Muscle of back (tissue), 11 donors: Measurements from ENCODE around the gene TMC3. TPM values are rescaled to one million over a fixed set of nuclear protein-coding genes. Genes with fewer than 3 reads are reported as not detected.
A peak's percentile ranks its signal among the peaks of the same experiment; 100 is the strongest.

Experiments
- DNase-seq, 3 donors: peaks; one replicate each; pipeline versions ENCODE4 v3.0.0 to v3.0.0-alpha.2; 2013
- polyA plus RNA-seq, 10 donors: library from polyadenylated mRNA; unstranded; fragments of 120-200 nt; gene quantifications; one replicate each; pipeline ENCODE4 v1.2.1, GENCODE V29; 2013; ENCODE audit not compliant: insufficient read length in 10 of 10

The TMC3 gene
- polyA plus RNA-seq, 10 donors = 0.04 to 0.17 (median 0.07) TPM; not detected in 1

DNA sequence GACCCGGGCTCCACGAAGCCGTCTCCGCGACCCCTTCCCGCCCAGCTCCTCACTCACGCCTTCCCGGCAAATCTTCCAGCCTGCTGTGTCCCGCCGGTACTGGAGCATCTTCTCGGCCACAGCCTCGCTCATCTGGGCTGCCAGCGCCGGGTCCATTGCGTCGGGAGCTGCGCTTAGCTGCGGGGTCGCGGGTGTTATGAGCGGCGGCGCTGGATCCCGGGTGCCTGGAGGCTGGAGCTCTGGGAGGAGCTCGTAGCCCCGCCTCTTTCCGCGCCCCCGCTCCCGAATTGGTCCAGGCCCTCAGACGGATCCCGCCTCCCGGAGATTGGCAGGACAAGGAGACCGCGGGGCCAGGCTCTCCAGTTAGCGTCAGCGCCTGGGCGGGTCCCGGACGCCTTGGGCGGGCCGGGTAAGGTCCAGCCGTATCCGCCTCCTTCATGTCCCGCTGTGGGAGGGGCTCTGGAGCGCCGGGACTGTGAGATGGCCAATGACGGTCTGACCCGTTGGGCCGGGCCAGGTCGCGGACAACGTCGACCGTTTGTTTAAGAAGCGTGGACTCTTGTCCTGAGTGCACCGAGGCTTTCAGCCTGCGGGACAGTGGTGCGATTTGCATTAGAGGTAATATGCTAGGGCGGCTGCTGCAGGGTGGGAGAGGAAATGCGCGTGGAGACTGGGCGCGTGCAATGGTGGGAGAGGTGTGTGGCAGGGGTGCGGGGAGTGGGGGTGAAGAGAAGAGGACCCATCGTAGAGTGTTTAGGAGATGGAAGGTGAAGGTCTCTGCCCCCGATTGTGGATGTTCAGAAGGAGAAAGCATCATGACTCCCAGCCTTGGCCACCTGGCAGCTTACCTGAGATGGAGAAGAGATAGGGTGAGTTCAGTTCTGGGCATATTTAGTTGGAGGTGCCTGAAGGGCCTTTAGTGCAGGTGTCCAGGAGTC, 49.8 kb downstream of the TMC3 start, which contains the start of gene STARD5:
Gene STARD5 (minus strand): TSS at position 198 of the 938 bp plus-strand sequence. CDS start 42 bp downstream, at position 156.
- DNase-seq = peak; percentile 97 to 99 (median 98)

DNA sequence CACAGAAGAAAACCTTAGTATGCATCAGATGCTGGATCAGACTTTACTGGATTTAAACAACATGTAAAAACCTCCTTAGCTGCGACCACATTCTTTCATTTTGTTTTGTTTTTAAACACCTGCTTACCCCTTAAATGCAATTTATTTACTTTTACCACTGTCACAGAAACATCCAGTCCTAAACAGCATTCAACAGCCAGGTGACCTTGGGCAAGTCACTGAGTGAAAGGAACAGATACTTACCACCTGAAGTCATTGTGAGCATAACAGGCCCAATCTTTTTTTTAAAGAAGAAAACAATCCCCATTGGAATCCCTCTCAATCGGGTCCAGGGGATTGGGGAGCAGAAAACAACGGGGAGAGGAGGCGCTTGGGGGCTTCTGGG, 50.5 kb downstream of the TMC3 start:
- DNase-seq = no peak

DNA sequence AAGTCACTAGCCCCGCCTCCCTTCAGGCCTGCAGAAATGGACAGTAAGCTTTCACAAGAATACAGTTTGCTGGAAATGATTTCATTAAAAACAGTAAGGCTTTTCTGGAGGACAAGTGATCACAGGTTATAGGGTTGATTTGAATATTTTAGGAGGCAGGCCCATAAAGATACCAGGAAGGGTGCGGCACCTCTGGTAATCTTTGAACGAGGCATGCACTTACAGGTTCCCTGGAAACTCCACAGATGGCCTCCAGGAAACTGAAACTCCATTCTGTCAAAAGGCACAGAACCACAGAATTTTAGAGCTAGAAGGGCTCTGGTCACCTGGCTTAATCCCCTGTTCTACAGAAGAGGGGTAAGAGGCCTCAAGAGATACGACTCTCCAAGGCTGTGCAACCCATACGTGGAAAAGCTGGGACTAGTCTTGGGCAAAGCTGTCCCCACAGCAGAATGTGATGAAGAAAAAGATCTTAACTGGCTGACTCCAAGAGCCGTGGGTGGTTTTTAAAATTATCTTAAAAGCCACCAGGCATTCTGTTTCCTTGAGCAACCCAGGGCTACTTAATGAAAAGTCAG, 51.2 kb downstream of the TMC3 start:
- no peak for DNase-seq

DNA sequence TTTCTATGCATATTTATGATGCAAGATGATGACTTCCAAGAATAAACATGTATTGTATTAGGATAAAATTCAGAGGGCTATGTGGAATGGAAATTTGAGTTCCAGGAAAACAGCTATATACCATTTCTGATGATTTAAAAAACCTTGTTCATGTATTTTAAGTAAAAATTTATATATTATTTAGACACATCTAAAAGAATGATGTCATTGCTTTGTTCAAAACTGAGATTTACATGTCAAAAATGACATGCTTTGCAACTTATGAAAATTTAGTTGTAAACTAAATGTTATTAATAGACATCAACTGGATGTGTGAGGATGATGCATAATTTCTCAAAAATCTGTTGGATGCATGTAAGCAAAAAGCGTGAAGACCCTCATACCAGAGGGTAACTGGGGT, 52.3 kb downstream of the TMC3 start:
- DNase-seq = no peak

DNA sequence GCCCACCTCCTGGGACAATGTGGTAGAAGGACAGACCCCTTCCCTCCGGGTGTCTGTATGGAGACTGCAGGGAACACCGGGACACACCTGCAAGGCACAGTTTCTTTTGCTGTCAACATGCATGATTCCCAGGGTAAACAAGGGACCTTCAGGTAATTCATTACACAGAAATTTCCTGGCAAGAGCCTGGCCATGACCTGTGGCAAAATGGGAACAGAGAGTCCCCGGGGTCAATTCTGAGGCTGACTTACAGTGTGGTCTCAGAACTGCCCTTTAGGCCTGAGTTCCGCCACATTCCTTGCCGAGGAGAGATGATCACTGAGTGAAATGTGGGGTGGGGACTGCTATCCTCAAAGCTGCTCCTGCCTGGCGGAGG, 56.4 kb downstream of the TMC3 start:
- DNase-seq = no peak

DNA sequence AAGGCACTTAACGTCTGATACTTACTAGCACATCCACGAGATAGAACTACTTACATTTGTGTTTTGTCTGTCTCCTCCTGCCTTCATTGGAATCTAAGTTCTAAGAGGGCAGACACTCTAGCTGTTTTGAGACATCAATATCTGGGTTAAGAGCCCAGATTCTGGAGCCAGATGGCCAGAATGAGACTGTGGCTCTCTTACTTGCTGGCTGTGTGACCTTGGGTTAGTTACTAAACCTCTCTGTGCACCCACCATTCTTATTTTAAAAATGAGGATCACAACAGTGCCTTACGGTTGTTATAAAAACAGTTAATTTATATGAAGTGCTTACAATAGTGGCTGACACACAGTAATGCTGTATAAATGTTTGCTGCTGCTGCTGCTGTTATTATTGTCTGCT, 57.7 kb downstream of the TMC3 start:
- DNase-seq = no peak

DNA sequence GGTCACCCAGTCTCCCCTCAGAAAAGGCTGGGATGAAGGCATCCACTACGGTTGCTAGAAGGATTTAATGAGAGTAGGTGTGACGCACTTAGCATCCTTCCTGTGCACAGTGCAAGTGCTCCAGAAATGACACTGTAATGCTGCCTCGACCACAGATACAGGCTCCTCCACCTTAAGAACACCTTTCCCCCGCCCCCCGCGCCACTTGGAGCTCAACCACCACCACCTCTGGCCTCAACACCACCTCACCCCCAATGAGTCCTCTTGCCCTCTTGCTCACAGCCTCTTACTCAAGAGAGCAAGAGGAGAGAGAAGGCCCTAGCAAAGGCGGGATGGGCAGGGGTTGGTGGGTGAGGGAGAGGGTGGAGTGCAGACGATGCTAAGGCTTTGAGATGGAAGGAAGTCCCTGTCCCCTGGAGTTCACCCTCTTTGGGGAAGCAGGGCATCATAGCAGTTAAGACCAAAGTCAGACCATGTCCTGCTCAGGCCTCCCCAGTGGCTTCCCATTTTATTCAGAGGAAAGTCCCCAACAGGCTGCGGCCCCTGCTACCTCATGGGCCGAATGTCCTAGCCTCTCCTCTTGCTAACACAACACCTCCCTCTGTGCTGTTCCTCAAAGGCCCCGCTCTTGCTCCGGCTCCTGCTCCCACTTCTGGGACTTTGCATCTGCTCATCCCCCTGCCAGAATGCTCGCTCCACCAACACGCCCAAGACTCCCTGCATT, 58.4 kb downstream of the TMC3 start:
- DNase-seq = no peak

DNA sequence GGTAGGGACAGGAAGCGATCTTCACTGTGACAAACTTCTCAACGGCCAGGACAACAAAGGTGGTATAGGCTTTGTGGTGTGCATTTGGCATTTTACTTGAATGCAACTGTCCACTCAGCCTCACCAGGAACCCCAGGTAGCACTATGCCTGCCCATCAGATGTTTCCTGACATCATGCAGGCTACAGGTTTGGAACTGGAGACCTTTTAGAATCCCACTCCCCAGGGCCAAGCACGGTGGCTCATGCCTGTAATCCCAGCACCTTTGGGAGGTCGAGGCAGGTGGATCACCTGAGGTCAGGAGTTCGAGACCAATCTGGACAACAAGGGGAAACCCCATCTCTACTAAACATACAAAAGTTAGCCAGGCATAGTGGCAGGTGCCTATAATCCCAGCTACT, 59.6 kb downstream of the TMC3 start:
- no peak for DNase-seq

DNA sequence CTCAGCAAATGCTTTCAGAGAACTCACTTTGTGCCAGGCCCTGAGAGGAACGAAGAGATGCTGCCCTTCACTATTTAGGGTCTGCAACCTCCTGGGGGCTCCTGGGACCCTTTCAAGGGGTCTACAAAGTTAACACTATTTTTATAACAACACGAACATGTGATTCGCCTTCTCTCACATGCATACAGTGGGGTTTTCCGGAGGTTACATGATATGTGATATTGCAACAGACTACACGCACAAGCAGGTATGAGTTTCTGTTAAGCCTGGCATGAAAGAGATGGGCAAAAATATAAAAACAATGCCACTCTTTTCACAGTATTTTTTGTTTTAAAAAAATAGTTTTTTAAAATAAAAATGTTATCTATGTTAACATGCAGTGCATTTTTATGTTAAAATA, 60.3 kb downstream of the TMC3 start:
- DNase-seq = no peak

DNA sequence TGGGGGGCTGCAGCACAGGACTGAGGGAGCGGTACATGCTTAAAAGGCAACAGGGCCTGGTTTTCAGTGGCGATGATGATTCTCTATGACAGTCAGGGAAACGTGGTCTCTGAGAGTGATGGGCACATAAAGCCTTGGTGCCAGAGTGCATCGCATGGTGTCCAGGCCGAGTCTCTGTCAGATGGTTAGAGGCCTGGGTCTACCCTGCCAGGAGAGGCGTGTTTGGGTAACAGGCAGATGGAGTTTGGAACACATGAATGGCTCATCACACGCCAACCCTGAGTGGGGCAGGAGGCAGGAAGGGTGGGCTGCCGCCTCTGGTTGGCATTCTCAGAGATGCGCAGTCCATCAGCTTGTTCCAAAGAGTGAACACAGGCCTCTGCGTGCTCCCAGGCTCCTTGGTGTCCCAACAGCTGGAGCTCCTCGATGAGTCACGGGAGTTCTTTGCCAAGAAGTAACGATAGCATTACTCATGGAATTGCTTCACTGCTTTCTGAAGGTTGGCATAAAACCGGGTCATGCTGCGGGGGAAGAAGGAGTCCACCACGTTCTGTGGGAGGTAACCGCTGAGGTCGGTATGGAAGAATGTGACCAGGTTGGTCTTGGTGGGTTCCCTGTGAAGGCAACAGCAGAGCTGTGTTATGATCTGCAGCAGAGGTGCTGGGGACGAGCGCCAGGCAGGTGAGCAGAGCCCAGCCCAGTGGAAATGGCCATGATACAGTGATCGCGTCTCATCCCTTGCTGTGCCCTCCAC, 61.0 kb downstream of the TMC3 start:
- DNase-seq = peak in 2 of 3 donors; percentile 55 to 90

DNA sequence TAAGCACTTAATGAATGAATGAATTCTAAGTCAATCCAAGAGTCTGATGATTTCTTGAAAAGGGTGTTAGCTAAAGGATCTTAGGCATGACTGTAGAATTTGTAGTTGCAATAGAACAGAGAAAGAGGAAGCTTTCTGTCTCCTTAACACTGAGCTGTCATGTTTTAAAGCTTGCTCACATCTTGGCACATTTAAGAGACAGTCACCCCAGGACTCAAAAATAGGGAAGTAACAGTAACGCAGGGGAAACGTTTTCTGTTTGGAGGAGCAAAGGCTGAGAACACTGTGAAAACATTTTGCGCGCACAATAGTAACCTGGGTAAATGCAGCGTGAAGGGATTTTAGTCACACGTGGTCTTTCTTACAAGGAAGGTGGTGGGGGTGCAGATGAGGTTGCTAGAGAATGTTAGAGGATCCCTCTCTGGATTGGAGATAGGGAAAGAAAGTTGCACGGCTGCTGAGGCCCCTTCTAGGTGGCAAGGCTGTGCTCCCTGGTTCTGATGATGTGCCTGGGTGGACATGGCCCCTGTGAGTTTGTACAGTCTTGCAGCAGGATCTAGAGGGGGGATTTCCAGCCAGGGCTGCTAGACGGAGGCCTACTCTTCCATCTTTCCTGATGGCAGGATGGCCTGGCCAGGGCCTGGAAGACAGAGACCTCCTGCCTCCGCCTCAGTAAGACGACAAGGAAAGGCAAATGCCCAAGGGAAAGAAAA, 62.1 kb downstream of the TMC3 start:
- no peak for DNase-seq

DNA sequence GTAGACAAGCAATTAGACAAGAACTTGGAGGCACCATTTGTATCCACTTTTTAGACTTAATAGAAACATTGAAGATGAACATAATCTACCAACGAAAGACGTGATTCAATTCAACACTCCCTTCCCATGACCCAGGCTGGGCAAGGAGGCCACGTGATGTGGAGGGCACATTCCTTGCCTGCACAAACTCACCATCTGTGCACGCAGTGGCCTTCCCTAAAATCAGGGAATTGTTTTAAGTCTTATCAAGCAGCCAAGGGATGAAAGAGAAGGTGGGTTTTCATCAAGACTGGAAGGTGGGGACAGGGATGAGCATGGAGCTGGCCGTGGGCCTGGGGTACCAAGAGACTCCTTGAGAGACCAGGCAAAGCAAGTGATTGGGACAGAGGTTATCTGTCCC, 63.5 kb downstream of the TMC3 start:
- no peak for DNase-seq

DNA sequence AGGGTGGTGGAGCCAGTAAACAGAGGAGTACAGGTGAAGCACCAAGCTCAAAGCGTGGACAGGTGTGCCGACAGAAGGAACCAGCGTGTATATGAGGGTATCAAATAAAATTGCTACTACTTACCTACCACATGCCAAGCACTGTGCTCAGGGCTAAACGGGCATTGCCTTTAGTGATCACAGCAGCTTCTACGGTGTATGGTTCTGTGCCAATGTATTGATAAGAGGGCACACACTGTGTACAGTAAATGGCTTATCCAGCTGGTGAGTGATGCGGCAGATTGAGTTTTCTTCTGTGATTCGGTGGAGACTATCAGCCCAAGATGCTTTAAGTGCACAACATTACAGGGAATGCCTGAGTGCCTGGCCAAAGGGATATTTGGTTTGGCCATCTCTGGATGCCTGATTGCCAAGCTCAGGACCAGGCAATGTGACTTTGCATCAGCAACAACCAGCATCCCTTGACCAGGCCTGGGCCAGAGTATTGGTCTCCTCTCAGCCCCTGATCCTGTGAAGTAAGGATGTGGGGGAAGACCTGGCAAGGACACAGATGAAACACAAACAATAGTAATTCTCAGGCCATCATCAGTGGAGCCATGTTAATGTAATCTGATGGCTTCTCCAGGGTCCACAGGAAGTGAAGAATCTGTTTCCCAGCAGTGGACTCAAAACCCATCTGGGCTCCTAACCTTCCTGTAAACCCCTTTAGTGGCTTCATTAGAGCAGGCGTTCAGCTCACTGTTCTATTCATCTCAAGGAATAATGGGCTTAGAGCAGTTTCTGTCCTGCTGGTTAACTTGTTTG, 64.2 kb downstream of the TMC3 start:
- DNase-seq = peak in 1 of 3 donors; percentile 25

DNA sequence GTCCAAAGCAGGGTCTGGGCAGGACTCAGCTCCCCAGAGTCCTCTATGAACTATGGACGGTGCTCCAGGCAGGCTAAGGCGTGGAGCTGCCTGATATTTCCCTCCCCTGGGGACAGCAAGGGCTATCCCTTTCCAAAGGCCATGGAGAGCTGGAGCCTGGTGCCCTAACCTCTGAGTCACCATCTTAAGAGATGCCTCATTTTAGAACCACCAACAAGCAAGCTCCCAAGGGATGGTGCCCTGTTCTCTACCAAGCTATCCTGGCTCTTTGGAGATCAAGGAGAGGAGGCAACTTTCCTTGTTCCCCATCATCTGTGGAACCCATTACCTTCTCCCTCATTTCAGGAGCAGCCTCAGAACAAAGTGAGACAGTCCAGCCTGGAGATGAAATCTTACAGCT, 65.8 kb downstream of the TMC3 start:
- no peak for DNase-seq

DNA sequence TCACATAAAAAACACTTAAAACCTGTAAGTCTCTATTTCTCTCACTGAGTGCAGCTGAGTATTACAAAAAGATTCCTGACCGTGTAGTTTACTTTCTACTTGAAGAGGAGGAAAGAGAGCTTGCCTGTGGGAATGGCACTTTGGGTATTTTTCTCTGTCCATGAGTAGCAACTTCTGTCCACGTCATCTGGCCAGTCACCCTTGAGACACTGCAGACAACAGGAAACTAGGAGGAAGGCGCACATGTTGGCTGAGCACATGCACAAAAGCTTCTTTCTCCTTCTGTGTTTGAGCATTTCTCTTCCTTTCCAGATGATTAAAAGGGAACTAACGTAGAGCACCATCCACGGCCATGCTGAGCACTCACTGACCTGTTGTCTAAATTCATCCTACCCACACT, 69.8 kb downstream of the TMC3 start:
- peak in 1 of 3 donors; percentile 59 for DNase-seq

DNA sequence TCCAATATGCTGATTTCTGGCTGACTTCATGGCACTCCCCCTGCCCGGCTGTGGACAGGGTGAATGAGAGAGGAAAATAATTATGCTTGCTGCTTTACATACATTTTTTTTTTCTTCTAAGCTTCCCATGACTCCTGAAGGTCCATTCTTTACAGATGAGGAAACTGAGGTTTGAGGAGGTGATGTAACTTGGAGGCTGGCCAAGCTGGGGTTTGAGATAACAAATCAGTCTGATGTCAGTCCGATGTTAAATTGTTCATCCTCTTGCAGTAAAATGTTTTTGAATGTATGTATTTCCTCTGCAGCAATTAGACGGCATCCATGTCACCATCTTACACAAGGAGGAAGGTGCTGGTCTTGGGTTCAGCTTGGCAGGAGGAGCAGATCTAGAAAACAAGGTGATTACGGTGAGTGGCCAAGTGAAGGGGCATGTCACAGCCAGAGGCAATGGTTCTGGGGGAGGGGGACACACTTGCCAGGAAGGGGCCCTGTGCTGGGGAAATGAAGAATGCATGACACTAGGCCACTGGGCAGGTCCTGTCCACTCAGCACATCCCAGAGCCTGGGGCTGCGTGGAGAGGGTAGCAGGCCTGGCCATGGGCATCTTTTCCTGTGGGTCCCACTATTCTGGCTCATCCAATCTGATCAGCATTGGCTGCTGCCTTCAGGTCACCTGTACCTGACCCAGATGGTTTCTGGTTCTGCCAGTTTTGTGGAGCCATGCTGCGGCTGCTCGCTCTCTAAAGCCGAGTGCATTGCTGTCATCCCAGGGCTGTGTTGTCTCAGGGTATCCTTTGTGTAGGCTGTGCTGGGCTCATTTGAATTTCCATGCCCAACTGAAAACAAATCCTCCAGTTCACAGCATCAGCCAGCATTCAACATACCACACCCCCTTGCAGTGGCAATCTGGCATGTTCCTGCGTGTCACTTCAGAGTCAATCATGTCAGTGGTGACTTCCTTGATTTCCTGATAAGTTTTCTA, 70.5 kb downstream of the TMC3 start:
- peak in 1 of 3 donors; percentile 10 for DNase-seq

DNA sequence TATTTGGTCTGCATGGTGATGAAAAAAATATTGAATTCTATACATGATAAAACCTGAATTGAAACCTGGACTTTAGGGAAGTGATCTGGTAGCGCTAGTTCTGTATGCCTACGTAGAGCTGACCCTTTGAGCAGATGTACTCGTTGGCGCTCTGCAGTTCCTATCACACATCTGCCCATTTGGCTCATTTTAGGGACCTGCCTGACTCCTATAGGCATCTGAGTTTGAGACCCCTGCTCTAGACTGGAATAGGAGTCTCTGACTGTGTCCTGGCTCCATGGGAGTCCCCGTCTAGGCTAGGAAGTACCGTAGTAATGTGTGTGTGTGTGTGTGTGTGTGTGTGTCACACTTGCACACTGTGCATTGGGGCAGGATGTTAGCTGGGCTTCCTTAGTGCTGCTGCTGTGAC, 71.3 kb downstream of the TMC3 start:
- peak in 1 of 3 donors; percentile 25 for DNase-seq

DNA sequence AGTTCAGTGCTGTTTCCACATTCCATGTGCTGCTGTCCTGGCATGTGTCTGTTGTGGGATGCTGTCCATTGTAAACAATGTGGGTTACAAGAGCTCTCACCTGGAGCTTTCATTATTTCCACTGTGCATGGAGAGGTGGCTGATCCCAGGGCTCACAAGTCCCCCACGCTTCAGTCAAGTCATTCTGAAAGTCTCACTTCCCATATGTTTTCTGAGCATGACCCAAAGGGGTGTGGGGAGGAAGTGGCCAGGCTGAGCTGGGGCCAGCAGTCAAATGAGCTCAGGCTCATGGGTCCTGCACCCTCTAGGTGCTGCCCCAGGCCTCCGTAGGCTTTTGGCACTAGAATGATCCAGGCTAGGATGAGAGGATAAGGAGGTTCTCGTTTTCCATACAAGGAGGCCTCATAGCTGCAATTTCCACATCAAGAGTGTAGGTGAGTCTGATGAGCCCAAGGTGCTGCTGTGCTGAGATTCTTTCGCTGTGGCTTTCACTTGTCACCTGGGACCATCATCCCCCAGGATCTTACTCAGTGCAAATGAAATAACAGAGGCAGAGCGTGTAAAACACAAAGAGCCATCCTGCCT, 72.1 kb downstream of the TMC3 start:
- DNase-seq = no peak

DNA sequence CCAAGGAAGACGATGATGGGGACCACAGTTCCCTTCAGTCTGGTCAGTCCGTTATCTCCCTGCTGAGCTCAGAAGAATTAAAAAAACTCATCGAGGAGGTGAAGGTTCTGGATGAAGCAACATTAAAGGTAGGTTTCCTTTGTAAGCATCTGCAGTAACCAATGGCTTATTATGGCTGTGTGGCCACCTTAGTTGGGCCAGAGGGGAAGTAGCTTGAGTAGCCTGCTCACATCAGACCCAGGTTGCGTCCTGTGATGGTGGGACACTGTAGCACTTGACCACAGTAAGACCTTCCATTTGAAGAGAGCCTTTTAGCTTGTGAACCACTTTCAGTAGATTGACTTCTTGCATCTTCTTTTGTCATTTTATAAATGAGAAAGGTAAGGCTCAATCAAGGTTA, 72.6 kb downstream of the TMC3 start:
- no peak for DNase-seq
